Activated naive CD8-positive, alpha-beta T cell treated with anti-CD3 and anti-CD28 coated beads, Interleukin-2, amount 50 U/mL, for 24 hours (primary cell): ENCODE results near the gene C3orf38.
"Not testable (repeated sequence)": the region's sequence is repeated elsewhere in the genome, so short reads cannot be mapped to it uniquely, and the experiment has no call there.

Experiments
- ATAC-seq: fragments of 150-1000 bp; cut with Tn5 transposase; one replicate; pipeline ENCODE4 v1.10.0; 2021
- DNase-seq: peaks from one replicate; pipeline ENCODE4 v3.0.0; 2021
- H3K27ac Mint-ChIP-seq: one replicate; pipeline ENCODE4 v1.8.0; 2021; ENCODE audit warnings: mild to moderate bottlenecking, mixed read lengths
- H3K27me3 Mint-ChIP-seq: one replicate; pipeline ENCODE4 v1.8.0; 2021; ENCODE audit warnings: mixed read lengths
- H3K36me3 Mint-ChIP-seq: one replicate; pipeline ENCODE4 v1.8.0; 2021; ENCODE audit warnings: low read depth, mixed read lengths
- H3K4me1 Mint-ChIP-seq: one replicate; pipeline ENCODE4 v1.8.0; 2021; ENCODE audit warnings: mixed read lengths
- H3K4me3 Mint-ChIP-seq: one replicate; pipeline ENCODE4 v1.8.0; 2021; ENCODE audit warnings: mild to moderate bottlenecking, moderate library complexity, mixed read lengths
- H3K9me3 Mint-ChIP-seq: one replicate; pipeline ENCODE4 v1.8.0; 2021; ENCODE audit warnings: mixed read lengths

Gene C3orf38

GRCh38 chr3:88149509-88150362 is at the start of gene C3orf38:
Gene C3orf38 (plus strand): TSS chr3:88149959. CDS start chr3:88150053, 94 bp downstream.
- ATAC-seq (peak; percentile 90), DNase-seq (peak; percentile 78)
- Mint-ChIP-seq H3K36me3 (peaks cover 8% of the 10 kb centered on the region), H3K9me3 (no peaks in the 10 kb centered on the region), H3K4me1 (peaks cover 39% of the 10 kb centered on the region), H3K27ac (peak within 1 kb of the TSS; percentile 98), H3K27me3 (no peaks in the 10 kb centered on the region), H3K4me3 (peak within 1 kb of the TSS; percentile 95)

DNA sequence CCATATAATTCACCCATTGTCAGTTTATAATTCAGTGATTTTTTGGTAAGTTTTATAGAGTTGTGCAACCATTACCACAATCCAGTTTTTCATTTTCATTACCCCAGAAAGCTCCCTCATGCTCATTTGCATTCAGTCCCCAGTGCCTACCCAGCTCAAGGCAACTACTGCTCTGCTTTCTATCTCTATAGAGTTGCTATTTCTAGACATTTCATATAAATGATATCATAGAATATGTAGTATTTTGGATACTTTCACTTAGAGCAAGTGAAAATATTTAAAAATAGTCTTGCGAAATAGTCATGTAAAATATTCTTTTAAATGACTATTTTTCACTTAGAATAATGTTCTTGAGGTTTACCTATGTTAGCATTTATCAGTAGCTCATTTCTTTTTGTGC is 48.6 kb upstream of the C3orf38 start:
- no peak overlapping the region for H3K27ac Mint-ChIP-seq
- ATAC-seq = no peak

DNA sequence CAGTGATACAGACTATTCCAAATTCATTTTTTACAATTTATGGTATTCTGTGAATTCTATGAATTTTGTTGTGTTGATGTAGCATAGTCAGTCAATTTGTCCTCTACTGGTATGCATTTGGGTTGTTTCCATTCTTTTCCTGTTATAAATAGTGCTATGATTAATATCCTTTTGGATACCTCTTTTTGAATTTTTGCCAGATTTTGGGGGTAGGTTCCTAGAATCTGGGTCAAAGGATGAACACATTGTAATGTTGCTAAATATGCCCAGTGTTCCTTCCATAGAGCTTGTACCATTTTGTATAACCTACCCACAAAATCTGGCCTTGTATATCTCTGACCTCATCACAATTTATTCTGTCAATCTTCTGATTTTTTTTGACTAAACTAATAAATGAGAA is 44.4 kb upstream of the C3orf38 start:
- H3K9me3 Mint-ChIP-seq = peaks cover 10% of the 10 kb centered on the region

More for the DNA sequence above, 48.6 kb upstream of the C3orf38 start:
- H3K4me1 Mint-ChIP-seq = peaks cover 5% of the 10 kb centered on the region
- H3K4me3 Mint-ChIP-seq = no peak overlapping the region
- no peak for DNase-seq
- H3K36me3 Mint-ChIP-seq = peaks cover 52% of the 10 kb centered on the region
- no peaks in the 10 kb centered on the region for H3K27me3 Mint-ChIP-seq
- peaks cover 17% of the 10 kb centered on the region for H3K9me3 Mint-ChIP-seq

GRCh38 chr3:88112289-88112688 is 37.5 kb upstream of the C3orf38 start:
- Mint-ChIP-seq H3K27me3 (no peaks in the 10 kb centered on the region), H3K9me3 (no peaks in the 10 kb centered on the region), H3K4me1 (peaks cover 15% of the 10 kb centered on the region), H3K36me3 (peaks cover 11% of the 10 kb centered on the region), H3K4me3 (no peak overlapping the region), H3K27ac (no peak overlapping the region)
- ATAC-seq (no peak), DNase-seq (no peak)

More for the DNA sequence above, 44.4 kb upstream of the C3orf38 start:
- DNase-seq (no peak), ATAC-seq (no peak)
- Mint-ChIP-seq H3K36me3 (peaks cover 24% of the 10 kb centered on the region), H3K27ac (no peak overlapping the region), H3K4me3 (no peak overlapping the region), H3K4me1 (peaks cover 10% of the 10 kb centered on the region), H3K27me3 (no peaks in the 10 kb centered on the region)

DNA sequence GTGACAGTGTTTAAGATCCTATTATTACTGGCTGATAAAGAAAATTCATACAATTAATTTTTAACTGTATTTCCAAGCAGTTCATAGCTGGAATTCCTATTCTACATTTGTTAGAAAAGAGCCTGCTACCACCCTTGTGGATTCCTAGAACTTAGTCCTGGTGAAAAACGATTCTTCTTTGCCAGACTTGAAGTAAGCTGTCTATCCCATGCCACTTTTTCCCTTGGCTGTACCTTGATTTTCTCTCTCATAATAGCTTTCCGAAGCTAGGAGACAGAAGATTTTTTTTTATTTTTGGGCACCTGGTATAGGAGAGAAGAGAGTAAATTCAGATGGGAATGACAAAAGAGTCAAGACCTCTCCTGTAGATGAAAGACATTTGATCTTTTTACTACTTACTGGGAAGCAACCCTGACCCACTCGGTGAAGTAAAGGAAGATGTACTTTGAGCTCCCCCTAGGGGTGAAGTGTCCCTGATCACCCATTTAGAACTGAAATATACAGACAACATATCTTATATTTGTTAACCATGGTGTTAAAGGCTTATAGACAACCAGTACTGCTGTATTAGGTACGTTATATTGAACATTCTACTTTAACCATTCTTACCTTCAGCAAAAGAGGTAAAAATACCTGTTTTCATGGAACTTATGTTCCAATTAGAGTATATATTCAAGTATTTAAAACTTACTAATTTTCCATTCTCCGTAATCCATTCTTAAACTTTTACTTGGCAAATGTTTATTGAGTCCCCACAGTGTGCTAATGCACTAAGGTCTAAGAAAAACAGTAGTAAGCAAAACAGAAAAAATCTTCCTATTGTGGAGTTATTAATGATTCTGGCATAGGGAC is 36.2 kb upstream of the C3orf38 start:
- H3K36me3 Mint-ChIP-seq = peaks cover 20% of the 10 kb centered on the region
- no peak overlapping the region for H3K27ac Mint-ChIP-seq
- DNase-seq (peak; percentile 36), ATAC-seq (peak; percentile 85)
- peaks cover 18% of the 10 kb centered on the region for H3K4me1 Mint-ChIP-seq
- H3K9me3 Mint-ChIP-seq = no peaks in the 10 kb centered on the region
- H3K27me3 Mint-ChIP-seq = no peaks in the 10 kb centered on the region
- no peak overlapping the region for H3K4me3 Mint-ChIP-seq

- H3K27me3 Mint-ChIP-seq = no peaks in the 10 kb centered on the region
Observed at GRCh38 chr3:88114878-88115549, 34.7 kb upstream of the C3orf38 start.

GRCh38 chr3:88117683-88118082 is 32.1 kb upstream of the C3orf38 start:
- H3K4me1 Mint-ChIP-seq = peaks cover 14% of the 10 kb centered on the region
- no peak for DNase-seq
- H3K27me3 Mint-ChIP-seq = no peaks in the 10 kb centered on the region
- no peak overlapping the region for H3K27ac Mint-ChIP-seq
- H3K36me3 Mint-ChIP-seq = peaks cover 26% of the 10 kb centered on the region
- no peak overlapping the region for H3K4me3 Mint-ChIP-seq
- ATAC-seq = no peak
- no peaks in the 10 kb centered on the region for H3K9me3 Mint-ChIP-seq

More at GRCh38 chr3:88114878-88115549, 34.7 kb upstream of the C3orf38 start:
- DNase-seq (no peak), ATAC-seq (no peak)
- Mint-ChIP-seq H3K4me1 (peaks cover 14% of the 10 kb centered on the region), H3K36me3 (peaks cover 22% of the 10 kb centered on the region), H3K9me3 (no peaks in the 10 kb centered on the region), H3K4me3 (no peak overlapping the region), H3K27ac (no peak overlapping the region)

DNA sequence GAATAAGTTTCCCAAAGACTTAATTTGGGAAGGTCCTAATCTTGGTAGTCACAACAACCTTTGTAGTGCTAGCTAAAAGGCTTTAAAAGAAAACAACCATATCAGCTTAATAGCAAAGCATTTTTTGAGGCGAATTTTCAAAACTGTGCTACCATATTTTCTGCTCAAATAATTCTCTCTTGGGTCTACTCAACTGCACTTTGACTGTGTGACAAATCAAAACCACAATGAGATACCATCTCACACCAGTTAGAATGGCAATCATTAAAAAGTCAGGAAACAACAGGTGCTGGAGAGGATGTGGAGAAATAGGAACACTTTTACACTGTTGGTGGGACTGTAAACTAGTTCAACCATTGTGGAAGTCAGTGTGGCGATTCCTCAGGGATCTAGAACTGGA is 31.2 kb upstream of the C3orf38 start:
- peaks cover 17% of the 10 kb centered on the region for H3K4me1 Mint-ChIP-seq
- not testable (repeated sequence) for H3K27ac Mint-ChIP-seq, H3K9me3 Mint-ChIP-seq, DNase-seq, ATAC-seq, H3K27me3 Mint-ChIP-seq, H3K4me3 Mint-ChIP-seq
- peaks cover 26% of the 10 kb centered on the region for H3K36me3 Mint-ChIP-seq

DNA sequence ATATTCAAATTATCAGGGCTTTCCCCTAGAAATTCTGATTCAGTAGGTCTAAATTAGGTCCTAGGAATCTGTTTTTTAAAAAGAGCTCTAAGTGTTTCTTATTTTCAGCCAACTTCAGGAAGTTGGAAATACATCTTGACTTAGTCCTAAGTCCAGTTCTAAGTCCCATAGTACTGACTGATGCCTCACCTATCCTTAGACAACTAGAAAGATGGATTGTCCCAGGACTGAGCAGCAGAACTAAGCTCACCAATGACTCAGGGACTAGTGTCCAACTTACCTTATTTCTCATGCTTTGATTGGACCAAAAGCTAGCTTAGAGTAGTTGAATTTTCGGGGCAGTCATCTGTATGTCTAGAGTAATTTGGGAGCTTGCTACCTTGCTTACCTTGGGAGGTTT is 26.2 kb upstream of the C3orf38 start:
- no peak for ATAC-seq

DNA sequence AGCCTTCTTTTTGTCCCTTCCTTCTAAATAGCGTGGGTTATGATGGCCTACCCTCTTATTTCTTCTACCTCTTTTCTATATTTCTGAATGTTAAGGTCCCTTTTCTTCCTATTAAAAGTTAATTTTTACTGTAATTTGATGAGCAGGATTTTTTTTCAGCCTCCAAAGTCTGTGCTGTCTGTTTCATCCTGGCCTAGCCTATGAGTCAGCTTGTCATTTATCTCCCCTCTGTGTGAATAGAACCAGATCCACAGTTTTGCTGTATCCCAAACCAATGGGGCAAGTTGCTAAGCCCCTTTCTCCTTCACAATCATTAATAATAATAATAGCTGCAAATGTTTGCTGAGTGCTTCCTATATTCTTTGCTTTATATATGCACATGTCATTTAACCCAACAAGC is 18.1 kb upstream of the C3orf38 start:
- Mint-ChIP-seq H3K9me3 (no peaks in the 10 kb centered on the region), H3K27ac (no peak overlapping the region), H3K4me3 (no peak overlapping the region), H3K4me1 (peaks cover 17% of the 10 kb centered on the region), H3K36me3 (peaks cover 19% of the 10 kb centered on the region), H3K27me3 (no peaks in the 10 kb centered on the region)
- ATAC-seq = no peak
- DNase-seq = no peak

More for the DNA sequence above, 26.2 kb upstream of the C3orf38 start:
- H3K27me3 Mint-ChIP-seq = no peaks in the 10 kb centered on the region
- peaks cover 16% of the 10 kb centered on the region for H3K4me1 Mint-ChIP-seq
- H3K4me3 Mint-ChIP-seq = no peak overlapping the region
- no peak overlapping the region for H3K27ac Mint-ChIP-seq
- no peaks in the 10 kb centered on the region for H3K9me3 Mint-ChIP-seq
- H3K36me3 Mint-ChIP-seq = peaks cover 9% of the 10 kb centered on the region
- DNase-seq = no peak

DNA sequence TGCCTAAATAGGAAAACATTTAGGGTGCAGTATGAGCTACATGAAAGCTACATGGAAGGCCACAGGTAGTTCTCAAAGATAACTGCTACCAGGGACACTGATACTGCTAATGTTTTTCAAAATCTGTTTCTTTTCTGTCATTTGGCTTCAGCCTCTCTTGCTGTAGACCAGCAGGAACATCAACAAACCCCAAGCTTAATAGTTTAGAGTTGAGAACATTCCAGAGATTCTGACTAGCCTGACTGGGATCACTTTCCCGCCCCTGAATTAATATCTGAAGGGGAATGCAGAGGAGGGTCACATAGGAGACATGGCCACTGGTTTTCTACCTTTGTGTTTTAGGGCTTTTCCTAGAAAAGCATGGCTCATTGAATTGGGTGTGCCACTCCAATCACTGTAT is 16.9 kb upstream of the C3orf38 start:
- no peak overlapping the region for H3K4me3 Mint-ChIP-seq
- H3K27ac Mint-ChIP-seq = peak overlapping the region; percentile 25
- DNase-seq (no peak), ATAC-seq (no peak)
- peaks cover 10% of the 10 kb centered on the region for H3K4me1 Mint-ChIP-seq
- no peaks in the 10 kb centered on the region for H3K9me3 Mint-ChIP-seq
- H3K36me3 Mint-ChIP-seq = peaks cover 22% of the 10 kb centered on the region
- H3K27me3 Mint-ChIP-seq = no peaks in the 10 kb centered on the region

DNA sequence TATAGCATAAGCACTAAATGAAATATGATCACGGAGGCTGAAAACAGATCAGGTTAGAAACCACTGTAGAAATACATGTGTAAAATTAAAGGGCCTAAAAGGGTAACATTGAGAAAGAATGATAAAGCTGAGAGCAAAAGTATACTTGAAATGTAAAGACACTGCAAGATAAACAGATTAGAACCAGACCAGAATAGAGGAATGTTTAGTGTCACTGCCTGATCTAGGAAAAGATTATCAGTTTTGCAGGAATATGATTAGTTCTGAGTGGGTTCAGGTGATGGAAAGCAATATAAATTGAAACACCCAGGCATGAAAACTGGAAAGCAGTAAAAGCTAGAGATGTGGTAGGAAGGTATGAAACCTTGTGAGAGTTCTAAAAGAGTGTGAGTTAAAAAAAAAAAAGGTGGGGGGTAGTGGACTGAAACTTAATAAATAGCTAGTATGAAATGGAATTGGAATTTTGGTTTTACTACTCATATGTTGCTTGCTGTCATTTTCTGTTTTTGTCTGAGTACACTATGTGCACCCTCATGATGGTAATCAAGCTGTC is 16.0 kb upstream of the C3orf38 start:
- Mint-ChIP-seq H3K9me3 (no peaks in the 10 kb centered on the region), H3K4me3 (no peak overlapping the region), H3K27me3 (no peaks in the 10 kb centered on the region), H3K36me3 (peaks cover 24% of the 10 kb centered on the region), H3K4me1 (peaks cover 10% of the 10 kb centered on the region), H3K27ac (peak overlapping the region; percentile 25)
- ATAC-seq (no peak), DNase-seq (no peak)

DNA sequence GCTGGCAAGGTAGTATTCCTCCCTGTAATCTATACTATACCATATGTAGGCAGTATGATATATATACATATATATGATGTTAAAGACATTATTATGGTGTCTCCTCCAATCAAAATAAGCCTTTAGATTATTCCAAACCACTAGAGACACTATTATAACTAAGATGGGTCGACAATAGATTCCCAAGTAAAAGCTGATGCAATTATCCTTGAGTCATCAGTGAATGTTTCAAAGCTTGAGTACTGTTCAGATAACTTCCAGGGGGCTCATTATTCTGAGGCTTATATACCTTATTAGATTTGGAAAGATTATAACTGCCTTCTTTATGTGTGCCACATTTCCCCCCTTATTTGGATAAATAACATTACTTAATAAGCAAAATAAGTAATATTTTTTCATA is 11.9 kb upstream of the C3orf38 start:
- Mint-ChIP-seq H3K4me3 (no peak overlapping the region), H3K36me3 (peaks cover 49% of the 10 kb centered on the region), H3K27ac (no peak overlapping the region), H3K9me3 (no peaks in the 10 kb centered on the region), H3K27me3 (no peaks in the 10 kb centered on the region), H3K4me1 (peaks cover 17% of the 10 kb centered on the region)
- no peak for DNase-seq
- no peak for ATAC-seq

- ATAC-seq (no peak), DNase-seq (no peak)
- Mint-ChIP-seq H3K27me3 (no peaks in the 10 kb centered on the region), H3K4me1 (peaks cover 7% of the 10 kb centered on the region), H3K4me3 (no peak overlapping the region), H3K27ac (no peak overlapping the region), H3K36me3 (peaks cover 39% of the 10 kb centered on the region), H3K9me3 (no peaks in the 10 kb centered on the region)
Observed at GRCh38 chr3:88141458-88142083, 8.2 kb upstream of the C3orf38 start.
